ENCODE data around the gene NSMCE1. TPM values are rescaled to one million over a fixed set of nuclear protein-coding genes. Genes with fewer than 3 reads are reported as not detected.

The NSMCE1 gene
- total and polyA plus RNA-seq, 2 of the 8 experiments (the other 6 are each of a cell fraction or from before 2014, with no cell fraction given): 8.1 to 16.6 TPM

GRCh38 chr16:27314986-27315332 is 46.4 kb upstream of the NSMCE1 start:
- Histone ChIP-seq H2AFZ (ENCODE audit: low read length) (no peak overlapping the region), H2BK120ac (replicated peaks; ENCODE audit: low read depth, low read length) (no peak overlapping the region), H3K79me1 (ENCODE audit: low read depth, low read length) (peaks cover 15% of the 10 kb centered on the region), H3K9ac (replicated peaks in 1 of 4; ENCODE audit: extremely low read depth in 1 of 4, low read depth in 3 of 4, low read length in 3 of 4) (no peak overlapping the region), H3K23ac (ENCODE audit: insufficient read length) (no peak overlapping the region), H3K36me3 (ENCODE audit: control insufficient read depth in 2 of 4, insufficient read depth in 4 of 4, low read length in 3 of 4) (no peaks in the 10 kb centered on the region), H2BK15ac (ENCODE audit: low read length) (no peak overlapping the region), H4K20me1 (replicated peaks in 1 of 2; ENCODE audit: control insufficient read depth in 1 of 2, insufficient read depth in 2 of 2, low read length in 2 of 2) (peaks cover 4 to 5% of the 10 kb centered on the region in 2 experiments), H3K4me2 (ENCODE audit: insufficient read depth in 1 of 2, low read depth in 2 of 2, low read length in 2 of 2) (peak overlapping the region; percentile 42 to 60; a peak in 3 of 4 replicates), H3K23me2 (ENCODE audit: low read depth, low read length) (peaks cover 10% of the 10 kb centered on the region; the same call in 1 of the 2 replicates), H3K27me3 (replicated peaks in 1 of 4; ENCODE audit: control insufficient read depth in 3 of 4, extremely low read depth in 1 of 4, insufficient read depth in 3 of 4, low read length in 3 of 4) (peaks cover 0 to 3% (median 2%) of the 10 kb centered on the region in 4 experiments; a peak in 3 of 7 replicates), H3K4ac (replicated peaks; ENCODE audit: insufficient read length, low read depth, low read length) (no peak overlapping the region), H3K9me3 (ENCODE audit: insufficient read depth in 2 of 2, low read depth in 1 of 2, low read length in 1 of 2) (no peaks in the 10 kb centered on the region), H4K5ac (ENCODE audit: insufficient read length, low read depth, low read length) (no peak overlapping the region), H3K4me1 (replicated peaks in 1 of 4; ENCODE audit: control insufficient read depth in 3 of 4, insufficient read depth in 4 of 4, low read length in 3 of 4) (peaks cover 8 to 20% (median 10%) of the 10 kb centered on the region in 4 experiments), H3K79me2 (ENCODE audit: control insufficient read depth in 1 of 2, insufficient read depth in 2 of 2, low read length in 2 of 2) (peaks cover 0 to 35% of the 10 kb centered on the region in 2 experiments; a peak in 3 of 4 replicates), H3K18ac (ENCODE audit: extremely low read depth, low read length) (no peak overlapping the region), H3K56ac (replicated peaks; ENCODE audit: insufficient read length, low read depth, low read length) (no peak overlapping the region), H2BK12ac (ENCODE audit: low read depth, low read length) (no peak overlapping the region), H3K14ac (ENCODE audit: insufficient read length) (no peak overlapping the region), H2BK20ac (ENCODE audit: low read length) (no peak overlapping the region), H2BK5ac (ENCODE audit: low read depth, low read length) (no peak overlapping the region), H3K27ac (ENCODE audit: low read depth, low read length) (no peak overlapping the region), H4K91ac (replicated peaks; ENCODE audit: insufficient read length, low read length) (no peak overlapping the region), H3K4me3 (ENCODE audit: extremely low read depth in 1 of 4, insufficient read depth in 2 of 4, low read depth in 3 of 4, low read length in 4 of 4) (peak overlapping the region in 1 of 4 experiments; percentile 3; a peak in 1 of 8 replicates), H4K8ac (ENCODE audit: extremely low read depth, insufficient read depth, low read length) (no peak overlapping the region), H2AK5ac (ENCODE audit: low read depth, low read length) (peak overlapping the region; percentile 48; the same call in 1 of the 2 replicates)
- POLR2A ChIA-PET (ENCODE audit: partially characterized antibody): no interaction called here
- 73% methylated on average over 2 of the region's 2 CpGs; no CpG with 5 or more reads in 1 of the 2 experiments for WGBS, 2 experiments (ENCODE audit: extremely low coverage in 1 of 2, insufficient coverage in 1 of 2, insufficient read length in 1 of 2, insufficient replicate concordance in 2 of 2, low coverage in 1 of 2, low lambda C conversion rate in 2 of 2, missing lambda C conversion rate in 1 of 2)
- DNase-seq (ENCODE audit: low read depth in 1 of 2, low spot score in 2 of 2): no peak
- no peak for FAIRE-seq
- TF ChIP-seq KDM1A (IDR thresholded peaks at IDR 0.05; ENCODE audit: borderline replicate concordance, low read length) (no peak), GABPA (IDR thresholded peaks at IDR 0.05; ENCODE audit: borderline replicate concordance, insufficient read depth, low read length) (no peak), TCF12 (IDR thresholded peaks at IDR 0.05; ENCODE audit: low read depth, low read length) (no peak), ATF3 (IDR thresholded peaks at IDR 0.05; ENCODE audit: insufficient read depth, low read depth, low read length) (no peak), SRF (IDR thresholded peaks at IDR 0.05; ENCODE audit: low read depth, low read length) (no peak), JUN (IDR thresholded peaks at IDR 0.05; ENCODE audit: low read depth, low read length) (no peak), CBX8 (IDR thresholded peaks at IDR 0.05; ENCODE audit: borderline replicate concordance, low read depth, low read length) (no peak), RAD21 (IDR thresholded peaks at IDR 0.05 in 1 of 2, conservative IDR thresholded peaks at IDR 0.05 in 1 of 2; ENCODE audit: low read depth in 2 of 2, low read length in 2 of 2) (no peak), CBX5 (IDR thresholded peaks at IDR 0.05; ENCODE audit: low read depth, low read length) (no peak), RXRA (IDR thresholded peaks at IDR 0.05; ENCODE audit: insufficient read depth, low read depth, low read length) (no peak)
- CTCF ChIA-PET (ENCODE audit: partially characterized antibody): interaction anchor here (0.9 to 1.0 kb wide), 2 partner anchors 34 to 90 kb away, joined by 3 read pairs; no protein-coding TSS in a partner anchor

Data from H1 (cell line).